IMR-90 (cell line): ENCODE data around the gene LAG3. TPM values are rescaled to one million over a fixed set of nuclear protein-coding genes. Genes with fewer than 3 reads are reported as not detected.
A peak's percentile ranks its signal among the peaks of the same experiment; 100 is the strongest.

Experiments used
- ATAC-seq: fragments of 200-7000 bp; cut with Tn5 transposase; 2 replicates; pipeline ENCODE4 v1.9.1; 2020; ENCODE audit warnings: low read depth, mild to moderate bottlenecking, moderate library complexity
- BruUV-seq: library from RNA; stranded (reverse); fragments of 400-500 nt; replicated peaks from 2 replicates; lab custom pipeline; 2021; lab: Mats Ljungman, UMichigan
- CTCF ChIA-PET: fragments of 300-600 bp; formaldehyde crosslinking; extraction: SDS; loops from one replicate; lab custom pipeline; 2021; ENCODE audit warnings: antibody characterized with exemption; lab: Yijun Ruan, JAX
- POLR2A ChIA-PET: fragments of 300-600 bp; sonication (Branson Sonifier 250); formaldehyde crosslinking; loops from one replicate; lab custom pipeline; 2022; ENCODE audit warnings: antibody characterized with exemption; ENCODE audit not compliant: unreplicated experiment; lab: Charles Lee
- DNase-seq: peaks from one replicate; pipeline ENCODE4 v3.0.0; 2013
- H2AFZ ChIP-seq: replicated peaks from 2 replicates; pipeline ENCODE3; 2013; ENCODE audit warnings: low read length, mild to moderate bottlenecking; ENCODE audit not compliant: poor library complexity
- H2AK5ac ChIP-seq: 2 replicates; pipeline ENCODE4 v1.6.1; 2013; ENCODE audit warnings: low read depth, low read length, inconsistent platforms
- H2AK9ac ChIP-seq: replicated peaks from 2 replicates; pipeline ENCODE3; 2013; ENCODE audit warnings: mild to moderate bottlenecking, low read depth, low read length, moderate library complexity; ENCODE audit not compliant: poor library complexity
- H2BK120ac ChIP-seq: 2 replicates; pipeline ENCODE4 v1.6.1; 2013; ENCODE audit warnings: low read depth, low read length, inconsistent platforms
- H2BK15ac ChIP-seq: 3 replicates; pipeline ENCODE4 v1.6.1; 2013; ENCODE audit warnings: low read depth, low read length, inconsistent platforms
- H2BK20ac ChIP-seq: 2 replicates; pipeline ENCODE4 v1.6.1; 2013; ENCODE audit warnings: low read depth, mild to moderate bottlenecking, inconsistent platforms, low read length, moderate library complexity
- H2BK5ac ChIP-seq: 2 replicates; pipeline ENCODE4 v1.6.1; 2013; ENCODE audit warnings: mild to moderate bottlenecking, low read depth, low read length, inconsistent platforms; ENCODE audit not compliant: poor library complexity, severe bottlenecking
- H3K14ac ChIP-seq: replicated peaks from 2 replicates; pipeline ENCODE4 v1.6.1; 2013; ENCODE audit warnings: low read depth, low read length, inconsistent platforms
- H3K18ac ChIP-seq: 2 replicates; pipeline ENCODE4 v1.6.1; 2013; ENCODE audit warnings: low read depth, low read length, control low read depth
- H3K23ac ChIP-seq: 2 replicates; pipeline ENCODE4 v1.6.1; 2013; ENCODE audit warnings: low read depth, low read length, inconsistent platforms
- H3K27ac ChIP-seq: 2 replicates; pipeline ENCODE4 v1.5.1; 2013; ENCODE audit warnings: mild to moderate bottlenecking, control low read depth, low read length; ENCODE audit not compliant: insufficient read depth
- H3K27me3 ChIP-seq: 2 replicates; pipeline ENCODE4 v1.6.1; 2013; ENCODE audit warnings: low read length; ENCODE audit not compliant: control insufficient read depth, insufficient read depth
- H3K36me3 ChIP-seq: 2 replicates; pipeline ENCODE4 v1.6.1; 2013; ENCODE audit warnings: low read length, mixed read lengths; ENCODE audit not compliant: control insufficient read depth, insufficient read depth
- H3K4ac ChIP-seq: 2 replicates; pipeline ENCODE4 v1.6.1; 2013; ENCODE audit warnings: low read depth, low read length, inconsistent platforms
- H3K4me1 ChIP-seq: 2 replicates; pipeline ENCODE4 v1.6.1; 2013; ENCODE audit warnings: low read length, mixed read lengths; ENCODE audit not compliant: control insufficient read depth, insufficient read depth
- H3K4me2 ChIP-seq: 2 replicates; pipeline ENCODE4 v1.6.1; 2013; ENCODE audit warnings: low read depth, mild to moderate bottlenecking, control low read depth, low read length, moderate library complexity
- H3K4me3 ChIP-seq: 2 replicates; pipeline ENCODE4 v1.5.1; 2013; ENCODE audit warnings: low read depth, mild to moderate bottlenecking, control low read depth, low read length, moderate library complexity; ENCODE audit not compliant: insufficient read depth
- H3K56ac ChIP-seq: 2 replicates; pipeline ENCODE4 v1.6.1; 2013; ENCODE audit warnings: low read length, inconsistent platforms; ENCODE audit not compliant: insufficient read depth; ENCODE audit errors: extremely low read depth
- H3K79me1 ChIP-seq, 2 experiments: 2 replicates each; pipeline ENCODE4 v1.6.1; 2013; ENCODE audit warnings: low read length in 2 of 2, inconsistent platforms in 1 of 2, low read depth in 1 of 2
- H3K9ac ChIP-seq: 2 replicates; pipeline ENCODE4 v1.6.1; 2013; ENCODE audit warnings: low read depth, low read length, control low read depth
- H3K9me1 ChIP-seq: 2 replicates; pipeline ENCODE4 v1.6.1; 2013; ENCODE audit warnings: low read length, inconsistent platforms; ENCODE audit not compliant: insufficient read depth
- H3K9me3 ChIP-seq: 2 replicates; pipeline ENCODE4 v1.6.1; 2013; ENCODE audit warnings: low read length; ENCODE audit not compliant: control insufficient read depth, insufficient read depth
- H4K20me1 ChIP-seq: 2 replicates; pipeline ENCODE4 v1.6.1; 2013; ENCODE audit warnings: low read length, inconsistent platforms; ENCODE audit not compliant: insufficient read depth
- H4K5ac ChIP-seq: 2 replicates; pipeline ENCODE4 v1.6.1; 2013; ENCODE audit warnings: mild to moderate bottlenecking, low read depth, low read length, control low read depth
- H4K8ac ChIP-seq, 2 experiments: 2 replicates each; pipeline ENCODE4 v1.6.1; 2013; ENCODE audit warnings: low read depth in 2 of 2, low read length in 2 of 2, control low read depth in 1 of 2, inconsistent platforms in 1 of 2
- H4K91ac ChIP-seq: 2 replicates; pipeline ENCODE4 v1.6.1; 2013; ENCODE audit warnings: low read depth, low read length, inconsistent platforms; ENCODE audit not compliant: insufficient read depth
- BHLHE40 ChIP-seq: fragments of 150-350 bp; IDR thresholded peaks from 2 replicates; pipeline ENCODE4 v1.6.1; 2016; ENCODE audit warnings: mild to moderate bottlenecking, low read depth, low read length
- CEBPB ChIP-seq: IDR thresholded peaks from 2 replicates; pipeline ENCODE4 v1.6.1; 2012; ENCODE audit warnings: low read depth, low read length, improper control_type of control experiment
- CHD1 ChIP-seq: IDR thresholded peaks from 2 replicates; pipeline ENCODE4 v1.6.1; 2012; ENCODE audit warnings: low read depth, low read length, improper control_type of control experiment
- CTCF ChIP-seq: conservative IDR thresholded peaks from 2 replicates; pipeline ENCODE4 v1.5.1; 2012; ENCODE audit warnings: mild to moderate bottlenecking, low read depth, low read length, improper control_type of control experiment
- ELK1 ChIP-seq: fragments of 150-350 bp; IDR thresholded peaks from 2 replicates; pipeline ENCODE4 v1.6.1; 2016; ENCODE audit warnings: low read depth, mild to moderate bottlenecking, low read length, moderate library complexity, borderline replicate concordance
- FOS ChIP-seq: fragments of 150-350 bp; IDR thresholded peaks from 2 replicates; pipeline ENCODE4 v1.6.1; 2016; ENCODE audit warnings: low read depth, low read length
- MAFK ChIP-seq: IDR thresholded peaks from 2 replicates; pipeline ENCODE4 v1.6.1; 2012; ENCODE audit warnings: low read depth, low read length, improper control_type of control experiment
- MAZ ChIP-seq: IDR thresholded peaks from 2 replicates; pipeline ENCODE4 v1.6.1; 2012; ENCODE audit warnings: low read depth, mild to moderate bottlenecking, low read length, improper control_type of control experiment, moderate library complexity, borderline replicate concordance
- MXI1 ChIP-seq: IDR thresholded peaks from 2 replicates; pipeline ENCODE4 v1.6.1; 2012; ENCODE audit warnings: low read depth, mild to moderate bottlenecking, low read length, moderate library complexity, borderline replicate concordance
- NFE2L2 ChIP-seq: fragments of 150-350 bp; IDR thresholded peaks from 2 replicates; pipeline ENCODE4 v1.6.1; 2016; ENCODE audit warnings: low read depth, mild to moderate bottlenecking, low read length
- POLR2A ChIP-seq: IDR thresholded peaks from 2 replicates; pipeline ENCODE4 v1.6.1; 2012; ENCODE audit warnings: mild to moderate bottlenecking, low read depth, low read length
- RAD21 ChIP-seq: IDR thresholded peaks from 2 replicates; pipeline ENCODE4 v1.6.1; 2012; ENCODE audit warnings: low read length, improper control_type of control experiment
- RCOR1 ChIP-seq: IDR thresholded peaks from 2 replicates; pipeline ENCODE4 v1.6.1; 2012; ENCODE audit warnings: mild to moderate bottlenecking, low read length, improper control_type of control experiment; ENCODE audit not compliant: insufficient replicate concordance
- RFX5 ChIP-seq: IDR thresholded peaks from 2 replicates; pipeline ENCODE4 v1.8.0; 2012; ENCODE audit warnings: low read depth, mild to moderate bottlenecking, low read length, moderate library complexity
- SMC3 ChIP-seq: fragments of 150-350 bp; IDR thresholded peaks from 2 replicates; pipeline ENCODE4 v1.6.1; 2016; ENCODE audit warnings: low read depth, mild to moderate bottlenecking, antibody characterized with exemption, low read length, moderate library complexity
- USF2 ChIP-seq: fragments of 150-350 bp; IDR thresholded peaks from 2 replicates; pipeline ENCODE4 v1.6.1; 2017; ENCODE audit warnings: mild to moderate bottlenecking, antibody characterized with exemption, low read length, low read depth
- WGBS, 2 experiments: methylation state at CpG; one replicate each; pipeline versions ENCODE4 v1.1.5 to v1.1.7; 2013; ENCODE audit warnings: missing lambda C conversion rate in 2 of 2; ENCODE audit not compliant: insufficient read length in 1 of 2; ENCODE audit errors: extremely low coverage in 2 of 2; 5-methylcytosine and 5-hydroxymethylcytosine counted together
- dilution Hi-C: fragments of 300-500 bp; cut with HindIII; formaldehyde crosslinking; loops from one replicate; pipeline ENCODE4 v1.14.3; 2018; ENCODE audit warnings: low sequenced_read_pairs; ENCODE audit not compliant: unreplicated experiment
- in situ Hi-C: fragments of 300-500 bp; cut with MboI; formaldehyde crosslinking; loops from 3 replicates; pipeline ENCODE4 v1.14.3; 2019; ENCODE audit warnings: low sequenced_read_pairs, inconsistent platforms, mixed read lengths
- intact Hi-C: fragments of 100-400 bp; cut with micrococcal nuclease; formaldehyde crosslinking; loops from 2 replicates; pipeline ENCODE4 v1.10.0; 2022
- polyA plus RNA-seq, 3 experiments: library from polyadenylated mRNA; depleted of rRNA; stranded (reverse); fragments of >200 nt; gene quantifications; 2 replicates each; pipeline ENCODE4 v1.2.3, GENCODE V29; 2012; ENCODE audit warnings: low replicate concordance in 1 of 3
- total RNA-seq: library from RNA; depleted of rRNA; stranded (reverse); fragments of >200 nt; gene quantifications from 2 replicates; pipeline ENCODE4 v1.2.3, GENCODE V29; 2012

LAG3 gene
- total and polyA plus RNA-seq, 2 of the 4 experiments (the other 2 are of a cell fraction) = 0.41 TPM; not detected in 1

- Histone ChIP-seq H3K18ac (no peak overlapping the region), H2AK5ac (no peak overlapping the region), H3K23ac (0 out of 2 replicates have a peak overlapping the region, but pooled peaks have one; percentile 27), H3K4ac (no peak overlapping the region), H4K5ac (no peak overlapping the region), H2BK5ac (no peak overlapping the region), H4K20me1 (no peaks in the 10 kb centered on the region), H2AK9ac (no peak overlapping the region), H3K36me3 (no peaks in the 10 kb centered on the region), H3K27me3 (no peaks in the 10 kb centered on the region), H3K27ac (no peak overlapping the region), H3K4me3 (no peak overlapping the region), H4K91ac (no peak overlapping the region), H3K9me3 (no peaks in the 10 kb centered on the region), H3K4me1 (no peaks in the 10 kb centered on the region), H2BK15ac (no peak overlapping the region), H3K56ac (no peak overlapping the region), H3K9ac (no peak overlapping the region), H3K4me2 (no peak overlapping the region), H3K79me1 (no peaks in the 10 kb centered on the region), H2BK20ac (no peak overlapping the region), H3K9me1 (no peaks in the 10 kb centered on the region), H4K8ac (no peak overlapping the region), H3K14ac (no peak overlapping the region), H2AFZ (no peak overlapping the region), H2BK120ac (no peak overlapping the region)
- ATAC-seq = no peak
- ChIA-PET POLR2A (interaction anchor here (0.6 kb wide), 1 partner anchor 187 kb away, joined by 7 read pairs; no protein-coding TSS in a partner anchor), CTCF (interaction anchor here (0.7 kb wide), 1 partner anchor 104 kb away, joined by 4 read pairs; no protein-coding TSS in a partner anchor)
- intact Hi-C loops = no loop called here
- dilution Hi-C loops = no loop called here
- no peak for TF ChIP-seq POLR2A
- TF ChIP-seq RCOR1 = no peak
- no peak for TF ChIP-seq RAD21
- TF ChIP-seq SMC3 = no peak
- TF ChIP-seq CEBPB = no peak
- no peak for TF ChIP-seq NFE2L2
- no peak for TF ChIP-seq MAFK
- TF ChIP-seq MAZ = no peak
- no peak for TF ChIP-seq RFX5
- no peak for TF ChIP-seq CTCF
- TF ChIP-seq ELK1 = no peak
- TF ChIP-seq CHD1 = no peak
- no peak for TF ChIP-seq FOS
- TF ChIP-seq BHLHE40 = no peak
- no peak for TF ChIP-seq USF2
- TF ChIP-seq MXI1 = no peak
- in situ Hi-C loops = no loop called here
- 42% methylated on average over 2 of the region's 10 CpGs; no CpG with 5 or more reads in 1 of the 2 experiments for WGBS, 2 experiments
- no TSS peak for BruUV-seq
- no peak for DNase-seq
Measured at GRCh38 chr12:6809056-6809455, 36.7 kb downstream of the LAG3 start.
